HG03460 (cell line): ENCODE results near the gene KCNAB2.

Experiments
- ATAC-seq: cut with Tn5 transposase; IDR thresholded peaks from one replicate; pipeline ENCODE4 v1.9.1; 2021; ENCODE audit not compliant: unreplicated experiment

The KCNAB2 gene

GRCh38 chr1:6106321-6106731 lies 60.6 kb downstream of the KCNAB2 start:
- no peak for ATAC-seq

- no peak for ATAC-seq
These were observed 61.3 kb downstream of the KCNAB2 start for GRCh38 chr1:6106977-6107376.

GRCh38 chr1:6107409-6108356 lies 62.0 kb downstream of the KCNAB2 start:
- no peak for ATAC-seq

- no peak for ATAC-seq
These were observed 62.8 kb downstream of the KCNAB2 start for GRCh38 chr1:6108476-6108875.

GRCh38 chr1:6108937-6109614 lies 63.4 kb downstream of the KCNAB2 start:
- no peak for ATAC-seq

- no peak for ATAC-seq
These were observed 64.0 kb downstream of the KCNAB2 start for GRCh38 chr1:6109688-6110087.

- ATAC-seq, result no peak
These were observed 64.6 kb downstream of the KCNAB2 start for GRCh38 chr1:6110326-6110725.

GRCh38 chr1:6111571-6111970 lies 65.9 kb downstream of the KCNAB2 start:
- ATAC-seq, result no peak

GRCh38 chr1:6111991-6112689 lies 66.5 kb downstream of the KCNAB2 start:
- ATAC-seq, result no peak

- ATAC-seq, result no peak
These were observed 67.0 kb downstream of the KCNAB2 start for GRCh38 chr1:6112690-6113005.

GRCh38 chr1:6113116-6113515 lies 67.4 kb downstream of the KCNAB2 start:
- no peak for ATAC-seq

- no peak for ATAC-seq
These were observed 68.1 kb downstream of the KCNAB2 start for GRCh38 chr1:6113745-6114144.

GRCh38 chr1:6116137-6116536 lies 70.4 kb downstream of the KCNAB2 start:
- no peak for ATAC-seq

- ATAC-seq, result no peak
These were observed 71.4 kb downstream of the KCNAB2 start for GRCh38 chr1:6117064-6117463.

GRCh38 chr1:6117624-6118023 lies 71.9 kb downstream of the KCNAB2 start:
- no peak for ATAC-seq

- no peak for ATAC-seq
These were observed 72.7 kb downstream of the KCNAB2 start for GRCh38 chr1:6118415-6118814.

- no peak for ATAC-seq
These were observed 75.3 kb downstream of the KCNAB2 start for GRCh38 chr1:6121021-6121421.

- ATAC-seq, result no peak
These were observed 76.1 kb downstream of the KCNAB2 start for GRCh38 chr1:6121651-6122370.

GRCh38 chr1:6123083-6123482 lies 77.4 kb downstream of the KCNAB2 start:
- ATAC-seq, result no peak

- no peak for ATAC-seq
These were observed 78.1 kb downstream of the KCNAB2 start for GRCh38 chr1:6123816-6124215.

- no peak for ATAC-seq
These were observed 78.7 kb downstream of the KCNAB2 start for GRCh38 chr1:6124341-6124740.
